Esophagus muscularis mucosa (tissue), 4 donors: Measurements from ENCODE around the gene CFB. TPM values are rescaled to one million over a fixed set of nuclear protein-coding genes. Genes with fewer than 3 reads are reported as not detected.
"Not testable (repeated sequence)": the region's sequence is repeated elsewhere in the genome, so short reads cannot be mapped to it uniquely, and the experiment has no call there.

Experiments used
- DNase-seq: peaks from one replicate; pipeline ENCODE4 v3.0.0-alpha.2; 2017; ENCODE audit errors: extremely low spot score
- H3K27ac ChIP-seq, 4 donors: fragments of 200-600 bp; sonication (generic); replicated peaks in 1 of 4; 1 replicate in 3 of 4; 2 replicates in 1 of 4; pipeline ENCODE4 v1.5.1; 2016 to 2019; ENCODE audit warnings: mild to moderate bottlenecking in 1 of 4
- H3K27me3 ChIP-seq, 4 donors: fragments of 200-600 bp; sonication (generic); one replicate each; pipeline versions ENCODE4 v1.5.1 to v1.6.0; 2016 to 2019
- H3K36me3 ChIP-seq, 4 donors: fragments of 200-600 bp; sonication (generic); one replicate each; pipeline ENCODE4 v1.5.1; 2016 to 2019
- H3K4me1 ChIP-seq, 4 donors: fragments of 200-600 bp; sonication (generic); one replicate each; pipeline ENCODE4 v1.5.1; 2016 to 2019
- H3K4me3 ChIP-seq, 4 donors: fragments of 200-600 bp; sonication (generic); 1 replicate in 2 of 4; 2 replicates in 2 of 4; pipeline ENCODE4 v1.5.1; 2016 to 2019; ENCODE audit warnings: mild to moderate bottlenecking in 4 of 4, moderate library complexity in 1 of 4
- H3K9me3 ChIP-seq, 4 donors: fragments of 200-600 bp; sonication (generic); 1 replicate in 3 of 4; 2 replicates in 1 of 4; pipeline ENCODE4 v1.5.1; 2016 to 2019
- CTCF ChIP-seq, 3 experiments: fragments of 200-600 bp in 2 of 3; fragments of 450-650 bp in 1 of 3; sonication (generic) in 2 of 3; IDR thresholded peaks; one replicate each; pipeline ENCODE4 v1.5.1; 2017 to 2019; ENCODE audit warnings: antibody characterized with exemption in 3 of 3, mild to moderate bottlenecking in 2 of 3, moderate library complexity in 1 of 3
- EP300 ChIP-seq: sonication (generic); formaldehyde crosslinking; IDR thresholded peaks from one replicate; pipeline ENCODE4 v1.6.1; 2017; ENCODE audit warnings: antibody characterized with exemption
- POLR2A ChIP-seq: fragments of 450-650 bp; IDR thresholded peaks from one replicate; pipeline ENCODE4 v1.6.1; 2017; ENCODE audit warnings: antibody characterized with exemption, moderate library complexity, mild to moderate bottlenecking, low read depth
- POLR2AphosphoS5 ChIP-seq, 2 donors: sonication (generic); formaldehyde crosslinking; IDR thresholded peaks; one replicate each; pipeline ENCODE4 v1.6.1; 2017; ENCODE audit warnings: antibody characterized with exemption in 2 of 2
- WGBS: methylation state at CpG from one replicate; pipeline ENCODE4 v1.1.5; 2018; 5-methylcytosine and 5-hydroxymethylcytosine counted together
- intact Hi-C: fragments of 100-400 bp; cut with DNase I; formaldehyde crosslinking; loops from one replicate; pipeline ENCODE4 v1.15.1; 2023
- total RNA-seq, 4 donors: library from RNA; depleted of rRNA; stranded (reverse); fragments of >200 nt; gene quantifications; one replicate each; pipeline versions ENCODE4 v1.1.0 to v1.2.1, GENCODE V29; 2016

The CFB gene
- total RNA-seq, 4 donors from 2014 or later = 11.6 to 28.7 (median 12.7) TPM

GRCh38 chr6:31927242-31927862, 18.5 kb upstream of the CFB start, which contains the start of gene C2:
C2 (plus strand) TSS chr6:31927717; CDS start chr6:31927753, 36 bp downstream.
- intact Hi-C loops = loop anchor here (10.0 kb wide), 1 partner anchor 347 kb away; no protein-coding TSS in a partner anchor
- Histone ChIP-seq H3K4me3 (peak within 1 kb of the TSS; percentile 4 to 41 (median 22)), H3K4me1 (no peaks in the 10 kb centered on the region), H3K27me3 (peaks cover 0 to 5% (median 2%) of the 10 kb centered on the region in 4 donors), H3K9me3 (no peaks in the 10 kb centered on the region), H3K27ac (peak within 1 kb of the TSS in 1 of 4 donors; percentile 34), H3K36me3 (no peaks in the 10 kb centered on the region)
- WGBS = 54% methylated on average over 11 of the region's 11 CpGs
- no peak for DNase-seq
- no peak for TF ChIP-seq POLR2AphosphoS5 (IDR thresholded peaks at IDR 0.05)
- TF ChIP-seq POLR2A = no peak
- no peak for TF ChIP-seq CTCF (IDR thresholded peaks at IDR 0.05)
- no peak for TF ChIP-seq EP300

- Histone ChIP-seq H3K4me3 (peak overlapping the region; percentile 4 to 41 (median 22)), H3K9me3 (no peaks in the 10 kb centered on the region), H3K27ac (peak overlapping the region in 1 of 4 donors; percentile 34), H3K36me3 (no peaks in the 10 kb centered on the region), H3K27me3 (peaks cover 0 to 5% (median 2%) of the 10 kb centered on the region in 4 donors), H3K4me1 (no peaks in the 10 kb centered on the region)
- WGBS = 75% methylated on average over 8 of the region's 11 CpGs
- intact Hi-C loops = loop anchor here (10.0 kb wide), 1 partner anchor 347 kb away; no protein-coding TSS in a partner anchor
- DNase-seq = no peak
- no peak for TF ChIP-seq POLR2A
- TF ChIP-seq EP300 = no peak
- no peak for TF ChIP-seq POLR2AphosphoS5 (IDR thresholded peaks at IDR 0.05)
- no peak for TF ChIP-seq CTCF (IDR thresholded peaks at IDR 0.05)
Measured at GRCh38 chr6:31927863-31928671, 17.8 kb upstream of the CFB start.

GRCh38 chr6:31928672-31928939, 17.3 kb upstream of the CFB start:
- Histone ChIP-seq H3K27me3 (peaks cover 0 to 5% (median 2%) of the 10 kb centered on the region in 4 donors), H3K27ac (no peak overlapping the region), H3K36me3 (no peaks in the 10 kb centered on the region), H3K9me3 (no peaks in the 10 kb centered on the region), H3K4me3 (no peak overlapping the region), H3K4me1 (no peaks in the 10 kb centered on the region)
- DNase-seq = no peak
- intact Hi-C loops = loop anchor here (10.0 kb wide), 1 partner anchor 346 kb away; no protein-coding TSS in a partner anchor
- WGBS = 35% methylated on average over 2 of the region's 9 CpGs
- TF ChIP-seq CTCF (IDR thresholded peaks at IDR 0.05) = no peak
- no peak for TF ChIP-seq EP300

- TF ChIP-seq POLR2AphosphoS5 (IDR thresholded peaks at IDR 0.05) = no peak
- no peak for TF ChIP-seq EP300
- no peak for TF ChIP-seq POLR2A
- no peak for TF ChIP-seq CTCF (IDR thresholded peaks at IDR 0.05)
- H3K27me3 ChIP-seq = peaks cover 0 to 5% (median 2%) of the 10 kb centered on the region in 4 donors
- no peak for DNase-seq
- no peak overlapping the region for H3K4me3 ChIP-seq
- H3K36me3 ChIP-seq = no peaks in the 10 kb centered on the region
- intact Hi-C loops = no loop called here
- H3K9me3 ChIP-seq = no peaks in the 10 kb centered on the region
- no peak overlapping the region for H3K27ac ChIP-seq
- WGBS = 90% methylated on average over 1 of the region's 1 CpG
- no peaks in the 10 kb centered on the region for H3K4me1 ChIP-seq
Measured at GRCh38 chr6:31930962-31931361, 14.9 kb upstream of the CFB start.

GRCh38 chr6:31932137-31932536, 13.8 kb upstream of the CFB start:
- H3K4me1 ChIP-seq, DNase-seq, intact Hi-C loops, H3K27me3 ChIP-seq, H3K4me3 ChIP-seq, H3K9me3 ChIP-seq, H3K36me3 ChIP-seq, H3K27ac ChIP-seq: not testable (repeated sequence)
- 93% methylated on average over 11 of the region's 32 CpGs for WGBS
